ENCODE results near the gene ITM2B.

Gene ITM2B

DNA sequence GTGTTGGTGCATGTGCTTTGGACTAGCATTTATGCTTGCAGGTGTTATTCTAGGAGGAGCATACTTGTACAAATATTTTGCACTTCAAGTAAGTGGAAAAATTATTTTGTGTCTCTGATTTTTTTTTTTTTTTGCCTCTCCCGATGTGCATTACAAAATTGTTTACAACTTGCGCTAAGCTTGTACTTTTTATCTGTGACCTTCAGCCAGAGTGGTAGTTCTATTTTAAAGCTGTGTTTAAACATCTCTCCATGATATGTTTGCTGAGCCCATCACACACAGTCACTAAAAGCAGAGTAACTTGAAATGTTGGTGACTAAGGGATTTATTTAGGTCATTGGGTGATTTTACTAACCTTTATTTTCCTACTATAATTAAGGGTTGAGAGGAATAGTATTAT, 20.8 kb downstream of the ITM2B start:
- TF ChIP-seq, protein P1, sequence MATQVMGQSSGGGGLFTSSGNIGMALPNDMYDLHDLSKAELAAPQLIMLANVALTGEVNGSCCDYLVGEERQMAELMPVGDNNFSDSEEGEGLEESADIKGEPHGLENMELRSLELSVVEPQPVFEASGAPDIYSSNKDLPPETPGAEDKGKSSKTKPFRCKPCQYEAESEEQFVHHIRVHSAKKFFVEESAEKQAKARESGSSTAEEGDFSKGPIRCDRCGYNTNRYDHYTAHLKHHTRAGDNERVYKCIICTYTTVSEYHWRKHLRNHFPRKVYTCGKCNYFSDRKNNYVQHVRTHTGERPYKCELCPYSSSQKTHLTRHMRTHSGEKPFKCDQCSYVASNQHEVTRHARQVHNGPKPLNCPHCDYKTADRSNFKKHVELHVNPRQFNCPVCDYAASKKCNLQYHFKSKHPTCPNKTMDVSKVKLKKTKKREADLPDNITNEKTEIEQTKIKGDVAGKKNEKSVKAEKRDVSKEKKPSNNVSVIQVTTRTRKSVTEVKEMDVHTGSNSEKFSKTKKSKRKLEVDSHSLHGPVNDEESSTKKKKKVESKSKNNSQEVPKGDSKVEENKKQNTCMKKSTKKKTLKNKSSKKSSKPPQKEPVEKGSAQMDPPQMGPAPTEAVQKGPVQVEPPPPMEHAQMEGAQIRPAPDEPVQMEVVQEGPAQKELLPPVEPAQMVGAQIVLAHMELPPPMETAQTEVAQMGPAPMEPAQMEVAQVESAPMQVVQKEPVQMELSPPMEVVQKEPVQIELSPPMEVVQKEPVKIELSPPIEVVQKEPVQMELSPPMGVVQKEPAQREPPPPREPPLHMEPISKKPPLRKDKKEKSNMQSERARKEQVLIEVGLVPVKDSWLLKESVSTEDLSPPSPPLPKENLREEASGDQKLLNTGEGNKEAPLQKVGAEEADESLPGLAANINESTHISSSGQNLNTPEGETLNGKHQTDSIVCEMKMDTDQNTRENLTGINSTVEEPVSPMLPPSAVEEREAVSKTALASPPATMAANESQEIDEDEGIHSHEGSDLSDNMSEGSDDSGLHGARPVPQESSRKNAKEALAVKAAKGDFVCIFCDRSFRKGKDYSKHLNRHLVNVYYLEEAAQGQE (IDR thresholded peaks at IDR 0.05; ENCODE audit: insufficient replicate concordance, low read depth): no peak
- TF ChIP-seq GABPA (IDR thresholded peaks at IDR 0.05; ENCODE audit: low read depth): no peak
- TF ChIP-seq SPI1 (IDR thresholded peaks at IDR 0.05; ENCODE audit: borderline replicate concordance, low read depth): no peak
- no peak for TF ChIP-seq POLR2AphosphoS5 (IDR thresholded peaks at IDR 0.05; ENCODE audit: low read depth)
- TF ChIP-seq CTCF (IDR thresholded peaks at IDR 0.05; ENCODE audit: insufficient read depth, low read length): no peak
- Histone ChIP-seq H3K4me3 (replicated peaks; ENCODE audit: insufficient read depth, low read length) (no peak overlapping the region), H3K27me3 (ENCODE audit: insufficient read depth, poor library complexity, severe bottlenecking) (no peaks in the 10 kb centered on the region), H3K27ac (replicated peaks) (no peak overlapping the region)
- no peak for DNase-seq (ENCODE audit: low read depth in 1 of 2, low spot score in 1 of 2)

GRCh38 chr13:48255090-48255489, 22.1 kb downstream of the ITM2B start:
- no peaks in the 10 kb centered on the region for H3K27me3 ChIP-seq (ENCODE audit: insufficient read depth, poor library complexity, severe bottlenecking)
- DNase-seq (ENCODE audit: low read depth in 1 of 2, low spot score in 1 of 2): no peak
- H3K27ac ChIP-seq (replicated peaks): no peak overlapping the region
- no peak overlapping the region for H3K4me3 ChIP-seq (replicated peaks; ENCODE audit: insufficient read depth, low read length)
- TF ChIP-seq GABPA (IDR thresholded peaks at IDR 0.05; ENCODE audit: low read depth) (no peak), SPI1 (IDR thresholded peaks at IDR 0.05; ENCODE audit: borderline replicate concordance, low read depth) (no peak), CTCF (IDR thresholded peaks at IDR 0.05; ENCODE audit: insufficient read depth, low read length) (no peak), POLR2AphosphoS5 (IDR thresholded peaks at IDR 0.05; ENCODE audit: low read depth) (no peak)
- TF ChIP-seq, protein P1 (IDR thresholded peaks at IDR 0.05; ENCODE audit: insufficient replicate concordance, low read depth): no peak

DNA sequence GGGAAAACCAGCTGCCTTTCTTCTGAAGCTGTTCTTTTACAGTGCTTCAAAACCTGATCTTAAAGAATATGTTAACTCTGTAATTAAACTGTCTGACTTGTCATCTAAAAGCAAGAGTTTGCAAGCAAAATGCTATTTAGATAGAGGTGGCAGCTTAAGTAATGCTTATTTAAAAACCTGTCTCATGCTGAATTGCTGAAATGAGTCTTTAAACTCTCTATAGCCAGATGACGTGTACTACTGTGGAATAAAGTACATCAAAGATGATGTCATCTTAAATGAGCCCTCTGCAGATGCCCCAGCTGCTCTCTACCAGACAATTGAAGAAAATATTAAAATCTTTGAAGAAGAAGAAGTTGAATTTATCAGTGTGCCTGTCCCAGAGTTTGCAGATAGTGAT, 22.9 kb downstream of the ITM2B start:
- Histone ChIP-seq H3K27me3 (ENCODE audit: insufficient read depth, poor library complexity, severe bottlenecking) (no peaks in the 10 kb centered on the region), H3K4me3 (replicated peaks; ENCODE audit: insufficient read depth, low read length) (no peak overlapping the region), H3K27ac (replicated peaks) (no peak overlapping the region)
- TF ChIP-seq CTCF (IDR thresholded peaks at IDR 0.05; ENCODE audit: insufficient read depth, low read length) (no peak), GABPA (IDR thresholded peaks at IDR 0.05; ENCODE audit: low read depth) (no peak), SPI1 (IDR thresholded peaks at IDR 0.05; ENCODE audit: borderline replicate concordance, low read depth) (no peak), POLR2AphosphoS5 (IDR thresholded peaks at IDR 0.05; ENCODE audit: low read depth) (no peak)
- TF ChIP-seq, protein P1 (IDR thresholded peaks at IDR 0.05; ENCODE audit: insufficient replicate concordance, low read depth): no peak
- no peak for DNase-seq (ENCODE audit: low read depth in 1 of 2, low spot score in 1 of 2)

Measured in HL-60 (cell line).